ENCODE data around the gene AMACR. TPM values are rescaled to one million over a fixed set of nuclear protein-coding genes. Genes with fewer than 3 reads are reported as not detected.

The AMACR gene
- total and polyA plus RNA-seq, 2 experiments from 2014 or later, result 68.6 to 92.4 TPM

DNA sequence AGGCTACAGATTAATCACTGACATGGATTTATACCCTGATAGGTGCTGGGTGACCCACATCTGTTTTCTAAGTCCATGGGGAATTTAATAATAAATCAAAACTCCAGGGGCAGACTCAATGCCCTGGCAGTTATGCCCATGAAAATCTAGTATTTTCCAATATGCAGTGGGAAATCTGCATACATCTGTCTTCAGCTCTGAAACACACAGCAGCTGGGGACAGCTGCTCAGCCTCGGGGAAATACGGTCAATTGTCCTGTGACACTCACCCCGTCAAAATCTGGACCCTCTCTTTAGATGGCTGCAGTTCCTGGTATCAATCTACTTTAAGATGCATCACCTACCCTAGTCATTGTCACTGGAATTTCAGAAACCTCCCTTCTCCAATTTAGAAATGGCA is 47.8 kb upstream of the AMACR start:
- no peak overlapping the region for H3K4me2 ChIP-seq
- no peaks in the 10 kb centered on the region for H3K27me3 ChIP-seq
- no peaks in the 10 kb centered on the region for H3K9me2 ChIP-seq (replicated peaks; ENCODE audit: insufficient read depth)
- DNase-seq (ENCODE audit: low spot score), result no peak
- H3K4me3 ChIP-seq, result no peak overlapping the region
- no peak for TF ChIP-seq EZH2 (IDR thresholded peaks at IDR 0.05; ENCODE audit: borderline replicate concordance)
- no peaks in the 10 kb centered on the region for H4K20me1 ChIP-seq (ENCODE audit: insufficient read depth, poor library complexity, severe bottlenecking)
- H3K79me2 ChIP-seq, result no peaks in the 10 kb centered on the region
- H3K36me3 ChIP-seq (replicated peaks; ENCODE audit: insufficient read depth, low read depth), result no peaks in the 10 kb centered on the region
- H2AFZ ChIP-seq, result no peak overlapping the region
- WGBS (ENCODE audit: low lambda C conversion rate, missing lambda C conversion rate), result 89% methylated on average over 3 of the region's 3 CpGs
- no peak overlapping the region for H3K27ac ChIP-seq
- H3K9me3 ChIP-seq (ENCODE audit: low read depth), result no peaks in the 10 kb centered on the region
- no peaks in the 10 kb centered on the region for H3K4me1 ChIP-seq (ENCODE audit: insufficient read depth)

DNA sequence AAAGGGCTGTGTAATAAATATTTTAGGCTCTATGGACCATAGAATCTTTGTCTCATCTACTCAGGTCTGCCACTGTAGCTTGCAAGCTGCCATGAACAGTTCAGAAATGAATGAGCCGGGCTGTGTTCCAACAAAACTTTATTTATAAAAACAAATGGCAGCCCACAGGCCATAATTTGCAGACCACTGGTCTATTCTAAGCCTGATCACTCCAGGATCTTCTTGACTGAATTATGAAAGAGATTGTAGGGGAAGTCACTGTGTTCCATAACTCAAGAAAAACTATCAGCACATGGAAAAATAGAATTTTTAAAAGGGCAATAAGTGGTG is 46.5 kb upstream of the AMACR start:
- Histone ChIP-seq H2AFZ (no peak overlapping the region), H3K79me2 (no peaks in the 10 kb centered on the region), H3K9me2 (replicated peaks; ENCODE audit: insufficient read depth) (no peaks in the 10 kb centered on the region), H3K4me2 (no peak overlapping the region), H3K4me1 (ENCODE audit: insufficient read depth) (no peaks in the 10 kb centered on the region), H3K27me3 (no peaks in the 10 kb centered on the region), H4K20me1 (ENCODE audit: insufficient read depth, poor library complexity, severe bottlenecking) (no peaks in the 10 kb centered on the region), H3K4me3 (no peak overlapping the region), H3K36me3 (replicated peaks; ENCODE audit: insufficient read depth, low read depth) (no peaks in the 10 kb centered on the region), H3K27ac (no peak overlapping the region), H3K9me3 (ENCODE audit: low read depth) (no peaks in the 10 kb centered on the region)
- TF ChIP-seq EZH2phosphoT487 (IDR thresholded peaks at IDR 0.05; ENCODE audit: low read depth, severe bottlenecking, unreplicated experiment) (no peak), EZH2 (IDR thresholded peaks at IDR 0.05; ENCODE audit: borderline replicate concordance) (no peak)
- TF ChIP-seq, protein P1, sequence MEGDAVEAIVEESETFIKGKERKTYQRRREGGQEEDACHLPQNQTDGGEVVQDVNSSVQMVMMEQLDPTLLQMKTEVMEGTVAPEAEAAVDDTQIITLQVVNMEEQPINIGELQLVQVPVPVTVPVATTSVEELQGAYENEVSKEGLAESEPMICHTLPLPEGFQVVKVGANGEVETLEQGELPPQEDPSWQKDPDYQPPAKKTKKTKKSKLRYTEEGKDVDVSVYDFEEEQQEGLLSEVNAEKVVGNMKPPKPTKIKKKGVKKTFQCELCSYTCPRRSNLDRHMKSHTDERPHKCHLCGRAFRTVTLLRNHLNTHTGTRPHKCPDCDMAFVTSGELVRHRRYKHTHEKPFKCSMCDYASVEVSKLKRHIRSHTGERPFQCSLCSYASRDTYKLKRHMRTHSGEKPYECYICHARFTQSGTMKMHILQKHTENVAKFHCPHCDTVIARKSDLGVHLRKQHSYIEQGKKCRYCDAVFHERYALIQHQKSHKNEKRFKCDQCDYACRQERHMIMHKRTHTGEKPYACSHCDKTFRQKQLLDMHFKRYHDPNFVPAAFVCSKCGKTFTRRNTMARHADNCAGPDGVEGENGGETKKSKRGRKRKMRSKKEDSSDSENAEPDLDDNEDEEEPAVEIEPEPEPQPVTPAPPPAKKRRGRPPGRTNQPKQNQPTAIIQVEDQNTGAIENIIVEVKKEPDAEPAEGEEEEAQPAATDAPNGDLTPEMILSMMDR (IDR thresholded peaks at IDR 0.05; ENCODE audit: poor library complexity), result no peak
- no peak for DNase-seq (ENCODE audit: low spot score)
- WGBS (ENCODE audit: low lambda C conversion rate, missing lambda C conversion rate), result 76% methylated on average over 1 of the region's 1 CpG

GRCh38 chr5:34053571-34054399 is 45.9 kb upstream of the AMACR start:
- no peak overlapping the region for H2AFZ ChIP-seq

GRCh38 chr5:34053133-34053532 is 45.3 kb upstream of the AMACR start:
- TF ChIP-seq EZH2 (IDR thresholded peaks at IDR 0.05; ENCODE audit: borderline replicate concordance), result no peak
- TF ChIP-seq, protein P1 (IDR thresholded peaks at IDR 0.05; ENCODE audit: poor library complexity), result no peak
- TF ChIP-seq EZH2phosphoT487 (IDR thresholded peaks at IDR 0.05; ENCODE audit: low read depth, severe bottlenecking, unreplicated experiment), result no peak
- Histone ChIP-seq H3K4me2 (no peak overlapping the region), H3K27me3 (no peaks in the 10 kb centered on the region), H3K27ac (peak overlapping the region; percentile 14), H3K79me2 (no peaks in the 10 kb centered on the region), H4K20me1 (ENCODE audit: insufficient read depth, poor library complexity, severe bottlenecking) (no peaks in the 10 kb centered on the region), H3K9me2 (replicated peaks; ENCODE audit: insufficient read depth) (no peaks in the 10 kb centered on the region), H3K4me3 (no peak overlapping the region), H3K36me3 (replicated peaks; ENCODE audit: insufficient read depth, low read depth) (no peaks in the 10 kb centered on the region), H3K9me3 (ENCODE audit: low read depth) (no peaks in the 10 kb centered on the region), H3K4me1 (ENCODE audit: insufficient read depth) (no peaks in the 10 kb centered on the region), H2AFZ (no peak overlapping the region)
- 52% methylated on average over 2 of the region's 2 CpGs for WGBS (ENCODE audit: low lambda C conversion rate, missing lambda C conversion rate)
- peak; percentile 15 for DNase-seq (ENCODE audit: low spot score)

More at GRCh38 chr5:34053571-34054399, 45.9 kb upstream of the AMACR start:
- no peak for TF ChIP-seq EZH2 (IDR thresholded peaks at IDR 0.05; ENCODE audit: borderline replicate concordance)
- no peak for TF ChIP-seq EZH2phosphoT487 (IDR thresholded peaks at IDR 0.05; ENCODE audit: low read depth, severe bottlenecking, unreplicated experiment)
- TF ChIP-seq, protein P1 (IDR thresholded peaks at IDR 0.05; ENCODE audit: poor library complexity), result no peak
- no peaks in the 10 kb centered on the region for H3K79me2 ChIP-seq
- H3K9me2 ChIP-seq (replicated peaks; ENCODE audit: insufficient read depth), result no peaks in the 10 kb centered on the region
- no peak overlapping the region for H3K4me2 ChIP-seq
- H3K36me3 ChIP-seq (replicated peaks; ENCODE audit: insufficient read depth, low read depth), result no peaks in the 10 kb centered on the region
- H3K4me1 ChIP-seq (ENCODE audit: insufficient read depth), result no peaks in the 10 kb centered on the region
- peak overlapping the region; percentile 8 for H3K27ac ChIP-seq
- no peak for DNase-seq (ENCODE audit: low spot score)
- 60% methylated on average over 5 of the region's 5 CpGs for WGBS (ENCODE audit: low lambda C conversion rate, missing lambda C conversion rate)
- H3K9me3 ChIP-seq (ENCODE audit: low read depth), result no peaks in the 10 kb centered on the region
- no peak overlapping the region for H3K4me3 ChIP-seq
- no peaks in the 10 kb centered on the region for H4K20me1 ChIP-seq (ENCODE audit: insufficient read depth, poor library complexity, severe bottlenecking)
- no peaks in the 10 kb centered on the region for H3K27me3 ChIP-seq

Data from hepatocyte (in vitro differentiated cells).